HTR-8/SVneo (cell line): ENCODE results near the gene NFIB.

Experiments used
- DNase-seq: peaks from one replicate; pipeline ENCODE4 v3.0.0; 2011; ENCODE audit warnings: low spot score, mixed read lengths; ENCODE audit not compliant: insufficient read length
- FAIRE-seq: peaks from 2 replicates; lab custom pipeline; 2011; peaks lifted over from hg19 to GRCh38; lab: Jason Lieb, UNC

The NFIB gene

GRCh38 chr9:14198047-14198840 is 115.7 kb downstream of the NFIB start:
- FAIRE-seq (no peak), DNase-seq (no peak)

- no peak for FAIRE-seq
Measured at GRCh38 chr9:14197325-14197858, 116.5 kb downstream of the NFIB start.

GRCh38 chr9:14193328-14193990 is 120.5 kb downstream of the NFIB start:
- FAIRE-seq = no peak
- no peak for DNase-seq

More at GRCh38 chr9:14197325-14197858, 116.5 kb downstream of the NFIB start:
- no peak for DNase-seq

- DNase-seq (no peak), FAIRE-seq (no peak)
Measured at GRCh38 chr9:14192556-14192955, 121.4 kb downstream of the NFIB start.

GRCh38 chr9:14191512-14191911 is 122.4 kb downstream of the NFIB start:
- DNase-seq (no peak), FAIRE-seq (no peak)

GRCh38 chr9:14190240-14190639 is 123.7 kb downstream of the NFIB start:
- DNase-seq = no peak
- FAIRE-seq = no peak

- FAIRE-seq (no peak), DNase-seq (no peak)
Measured at GRCh38 chr9:14189578-14189977, 124.4 kb downstream of the NFIB start.

- DNase-seq (no peak), FAIRE-seq (no peak)
Measured at GRCh38 chr9:14189146-14189545, 124.8 kb downstream of the NFIB start.

GRCh38 chr9:14188538-14188937 is 125.4 kb downstream of the NFIB start:
- FAIRE-seq (no peak), DNase-seq (no peak)

GRCh38 chr9:14188011-14188410 is 125.9 kb downstream of the NFIB start:
- DNase-seq (no peak), FAIRE-seq (no peak)

GRCh38 chr9:14186096-14186495 is 127.8 kb downstream of the NFIB start:
- FAIRE-seq (no peak), DNase-seq (no peak)

GRCh38 chr9:14185016-14185415 is 128.9 kb downstream of the NFIB start:
- no peak for FAIRE-seq
- DNase-seq = no peak

GRCh38 chr9:14183001-14183400 is 130.9 kb downstream of the NFIB start:
- FAIRE-seq (no peak), DNase-seq (no peak)

GRCh38 chr9:14180960-14181537 is 132.9 kb downstream of the NFIB start:
- FAIRE-seq = no peak

GRCh38 chr9:14180093-14180959 is 133.6 kb downstream of the NFIB start:
- DNase-seq (no peak), FAIRE-seq (no peak)

More at GRCh38 chr9:14180960-14181537, 132.9 kb downstream of the NFIB start:
- no peak for DNase-seq

- no peak for DNase-seq
Measured at GRCh38 chr9:14179449-14179848, 134.5 kb downstream of the NFIB start.

GRCh38 chr9:14175778-14176177 is 138.2 kb downstream of the NFIB start:
- no peak for FAIRE-seq
- no peak for DNase-seq

More at GRCh38 chr9:14179449-14179848, 134.5 kb downstream of the NFIB start:
- no peak for FAIRE-seq

- FAIRE-seq (no peak), DNase-seq (no peak)
Measured at GRCh38 chr9:14173713-14174112, 140.2 kb downstream of the NFIB start.

GRCh38 chr9:14170973-14171596 is 142.9 kb downstream of the NFIB start:
- FAIRE-seq = no peak
- DNase-seq = peak; percentile 3
